Measurements from ENCODE around the gene MAPT. TPM values are rescaled to one million over a fixed set of nuclear protein-coding genes. Genes with fewer than 3 reads are reported as not detected.
"Not testable (repeated sequence)": the region's sequence is repeated elsewhere in the genome, so short reads cannot be mapped to it uniquely, and the experiment has no call there.

MAPT gene
- polyA plus RNA-seq, 1 experiment: 0.16 TPM

DNA sequence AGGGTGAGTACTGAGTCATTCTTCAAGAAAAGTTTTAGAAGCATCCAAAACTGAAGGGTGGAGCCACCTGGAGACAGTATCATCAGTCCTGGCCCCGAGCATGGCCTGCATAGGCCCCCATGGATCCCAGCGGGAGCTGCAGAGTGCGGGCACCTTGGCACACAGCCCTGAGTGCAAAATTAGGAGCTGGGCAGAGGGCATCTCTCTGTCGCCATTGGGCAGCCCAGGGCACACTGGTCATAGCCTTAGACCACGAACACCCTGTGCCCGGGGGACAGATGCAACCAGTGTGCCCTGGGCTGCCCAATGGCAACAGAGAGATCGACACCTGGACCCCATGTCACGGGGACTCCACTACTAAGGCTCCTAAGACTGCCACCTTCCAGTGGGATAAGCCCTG, 14.6 kb downstream of the MAPT start:
- TF ChIP-seq, protein P1, sequence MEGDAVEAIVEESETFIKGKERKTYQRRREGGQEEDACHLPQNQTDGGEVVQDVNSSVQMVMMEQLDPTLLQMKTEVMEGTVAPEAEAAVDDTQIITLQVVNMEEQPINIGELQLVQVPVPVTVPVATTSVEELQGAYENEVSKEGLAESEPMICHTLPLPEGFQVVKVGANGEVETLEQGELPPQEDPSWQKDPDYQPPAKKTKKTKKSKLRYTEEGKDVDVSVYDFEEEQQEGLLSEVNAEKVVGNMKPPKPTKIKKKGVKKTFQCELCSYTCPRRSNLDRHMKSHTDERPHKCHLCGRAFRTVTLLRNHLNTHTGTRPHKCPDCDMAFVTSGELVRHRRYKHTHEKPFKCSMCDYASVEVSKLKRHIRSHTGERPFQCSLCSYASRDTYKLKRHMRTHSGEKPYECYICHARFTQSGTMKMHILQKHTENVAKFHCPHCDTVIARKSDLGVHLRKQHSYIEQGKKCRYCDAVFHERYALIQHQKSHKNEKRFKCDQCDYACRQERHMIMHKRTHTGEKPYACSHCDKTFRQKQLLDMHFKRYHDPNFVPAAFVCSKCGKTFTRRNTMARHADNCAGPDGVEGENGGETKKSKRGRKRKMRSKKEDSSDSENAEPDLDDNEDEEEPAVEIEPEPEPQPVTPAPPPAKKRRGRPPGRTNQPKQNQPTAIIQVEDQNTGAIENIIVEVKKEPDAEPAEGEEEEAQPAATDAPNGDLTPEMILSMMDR (IDR thresholded peaks at IDR 0.05; ENCODE audit: insufficient read depth, low read depth, low read length): no peak
- DNase-seq (ENCODE audit: low read depth): no peak
- H3K27me3 ChIP-seq (ENCODE audit: control insufficient read depth, insufficient read depth, low read length): peaks cover 13% of the 10 kb centered on the region
- H3K36me3 ChIP-seq (ENCODE audit: control insufficient read depth, insufficient read depth, low read length): no peaks in the 10 kb centered on the region
- H3K4me3 ChIP-seq (ENCODE audit: low read depth, low read length): no peak overlapping the region
- ChIA-PET POLR2A (no interaction called here), CTCF (no interaction called here)

GRCh38 chr17:45910667-45911066, 16.3 kb downstream of the MAPT start:
- H3K27me3 ChIP-seq (ENCODE audit: control insufficient read depth, insufficient read depth, low read length): peaks cover 18% of the 10 kb centered on the region
- CTCF ChIA-PET: no interaction called here
- H3K36me3 ChIP-seq (ENCODE audit: control insufficient read depth, insufficient read depth, low read length): no peaks in the 10 kb centered on the region

DNA sequence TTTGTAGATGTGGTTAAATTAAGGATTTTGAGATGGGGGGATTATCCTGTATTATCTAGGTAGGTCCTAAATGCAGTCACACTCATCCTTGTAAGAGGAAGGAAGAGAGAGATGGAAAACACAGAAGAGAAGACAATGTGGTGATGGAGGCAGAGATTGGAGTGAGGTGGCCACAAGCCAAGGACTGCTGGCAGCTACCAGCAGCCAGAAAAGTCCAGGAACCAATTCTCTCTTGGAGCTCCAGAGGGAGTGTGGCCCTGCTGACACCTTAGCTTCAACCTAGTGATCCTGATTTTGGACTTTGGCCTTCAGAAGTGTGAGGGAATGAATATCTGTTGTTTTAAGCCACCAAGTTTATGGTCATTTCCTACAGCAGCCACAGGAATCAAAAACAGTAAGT, 18.0 kb downstream of the MAPT start:
- Histone ChIP-seq H3K27me3 (ENCODE audit: control insufficient read depth, insufficient read depth, low read length) (peaks cover 10% of the 10 kb centered on the region), H3K36me3 (ENCODE audit: control insufficient read depth, insufficient read depth, low read length) (no peaks in the 10 kb centered on the region), H3K4me3 (ENCODE audit: low read depth, low read length) (no peak overlapping the region)
- TF ChIP-seq, protein P1 (IDR thresholded peaks at IDR 0.05; ENCODE audit: insufficient read depth, low read depth, low read length): no peak
- no peak for DNase-seq (ENCODE audit: low read depth)
- POLR2A ChIA-PET: no interaction called here
- CTCF ChIA-PET: interaction anchor here (1.5 kb wide), 1 partner anchor 9 kb away, joined by 3 read pairs; no protein-coding TSS in a partner anchor

More at GRCh38 chr17:45910667-45911066, 16.3 kb downstream of the MAPT start:
- TF ChIP-seq, protein P1 (IDR thresholded peaks at IDR 0.05; ENCODE audit: insufficient read depth, low read depth, low read length): no peak
- H3K4me3 ChIP-seq (ENCODE audit: low read depth, low read length): no peak overlapping the region
- no peak for DNase-seq (ENCODE audit: low read depth)
- POLR2A ChIA-PET: no interaction called here

- H3K36me3 ChIP-seq (ENCODE audit: control insufficient read depth, insufficient read depth, low read length); H3K27me3 ChIP-seq (ENCODE audit: control insufficient read depth, insufficient read depth, low read length); POLR2A ChIA-PET; DNase-seq (ENCODE audit: low read depth); H3K4me3 ChIP-seq (ENCODE audit: low read depth, low read length): not testable (repeated sequence)
- CTCF ChIA-PET: interaction anchor here (0.8 to 1.5 kb wide), 2 partner anchors 8 to 34 kb away, joined by 3 to 4 read pairs; no protein-coding TSS in a partner anchor
Measured at GRCh38 chr17:45913030-45913429, 18.7 kb downstream of the MAPT start.

GRCh38 chr17:45914047-45914717, 19.8 kb downstream of the MAPT start:
- no peaks in the 10 kb centered on the region for H3K36me3 ChIP-seq (ENCODE audit: control insufficient read depth, insufficient read depth, low read length)
- no peak for DNase-seq (ENCODE audit: low read depth)
- H3K27me3 ChIP-seq (ENCODE audit: control insufficient read depth, insufficient read depth, low read length): peaks cover 7% of the 10 kb centered on the region
- ChIA-PET CTCF (interaction anchor here (1.0 kb wide), 1 partner anchor 10 kb away, joined by 3 read pairs; no protein-coding TSS in a partner anchor), POLR2A (no interaction called here)
- TF ChIP-seq, protein P1 (IDR thresholded peaks at IDR 0.05; ENCODE audit: insufficient read depth, low read depth, low read length): no peak
- no peak overlapping the region for H3K4me3 ChIP-seq (ENCODE audit: low read depth, low read length)

DNA sequence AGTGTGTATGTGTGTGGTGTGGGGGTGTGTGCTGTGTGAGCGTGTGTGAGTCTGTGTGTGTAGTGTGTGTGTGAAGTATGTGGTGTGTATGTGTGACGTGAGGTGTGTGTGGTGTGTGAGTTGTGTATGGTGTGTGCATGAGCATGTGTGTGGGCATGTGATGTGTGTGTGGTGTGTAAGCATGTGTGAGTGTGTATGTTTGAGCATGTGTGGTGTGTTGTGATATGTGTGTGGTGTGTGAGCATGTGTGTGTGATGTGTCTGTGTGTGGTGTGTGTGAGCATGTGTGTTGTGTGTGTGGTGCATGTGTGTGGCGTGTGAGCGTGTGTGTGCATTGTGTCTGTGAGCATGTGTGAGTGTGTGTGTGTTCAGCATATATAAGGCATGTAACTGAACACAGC, 20.9 kb downstream of the MAPT start:
- TF ChIP-seq, protein P1 (IDR thresholded peaks at IDR 0.05; ENCODE audit: insufficient read depth, low read depth, low read length): no peak
- no peak for DNase-seq (ENCODE audit: low read depth)
- POLR2A ChIA-PET: no interaction called here
- CTCF ChIA-PET: no interaction called here
- no peak overlapping the region for H3K4me3 ChIP-seq (ENCODE audit: low read depth, low read length)
- peaks cover 7% of the 10 kb centered on the region for H3K27me3 ChIP-seq (ENCODE audit: control insufficient read depth, insufficient read depth, low read length)
- no peaks in the 10 kb centered on the region for H3K36me3 ChIP-seq (ENCODE audit: control insufficient read depth, insufficient read depth, low read length)
